IMR-90 (cell line): ENCODE data around the gene EPHB1. TPM values are rescaled to one million over a fixed set of nuclear protein-coding genes. Genes with fewer than 3 reads are reported as not detected.

Source experiments
- ATAC-seq: fragments of 200-7000 bp; cut with Tn5 transposase; 2 replicates; pipeline ENCODE4 v1.9.1; 2020; ENCODE audit warnings: low read depth, mild to moderate bottlenecking, moderate library complexity
- BruUV-seq: library from RNA; stranded (reverse); fragments of 400-500 nt; replicated peaks from 2 replicates; lab custom pipeline; 2021; lab: Mats Ljungman, UMichigan
- CTCF ChIA-PET: fragments of 300-600 bp; formaldehyde crosslinking; extraction: SDS; loops from one replicate; lab custom pipeline; 2021; ENCODE audit warnings: antibody characterized with exemption; lab: Yijun Ruan, JAX
- POLR2A ChIA-PET: fragments of 300-600 bp; sonication (Branson Sonifier 250); formaldehyde crosslinking; loops from one replicate; lab custom pipeline; 2022; ENCODE audit warnings: antibody characterized with exemption; ENCODE audit not compliant: unreplicated experiment; lab: Charles Lee
- DNase-seq: peaks from one replicate; pipeline ENCODE4 v3.0.0; 2013
- H2AFZ ChIP-seq: replicated peaks from 2 replicates; pipeline ENCODE3; 2013; ENCODE audit warnings: low read length, mild to moderate bottlenecking; ENCODE audit not compliant: poor library complexity
- H2AK5ac ChIP-seq: 2 replicates; pipeline ENCODE4 v1.6.1; 2013; ENCODE audit warnings: low read depth, low read length, inconsistent platforms
- H2AK9ac ChIP-seq: replicated peaks from 2 replicates; pipeline ENCODE3; 2013; ENCODE audit warnings: mild to moderate bottlenecking, low read depth, low read length, moderate library complexity; ENCODE audit not compliant: poor library complexity
- H2BK120ac ChIP-seq: 2 replicates; pipeline ENCODE4 v1.6.1; 2013; ENCODE audit warnings: low read depth, low read length, inconsistent platforms
- H2BK15ac ChIP-seq: 3 replicates; pipeline ENCODE4 v1.6.1; 2013; ENCODE audit warnings: low read depth, low read length, inconsistent platforms
- H2BK20ac ChIP-seq: 2 replicates; pipeline ENCODE4 v1.6.1; 2013; ENCODE audit warnings: low read depth, mild to moderate bottlenecking, inconsistent platforms, low read length, moderate library complexity
- H2BK5ac ChIP-seq: 2 replicates; pipeline ENCODE4 v1.6.1; 2013; ENCODE audit warnings: mild to moderate bottlenecking, low read depth, low read length, inconsistent platforms; ENCODE audit not compliant: poor library complexity, severe bottlenecking
- H3K14ac ChIP-seq: replicated peaks from 2 replicates; pipeline ENCODE4 v1.6.1; 2013; ENCODE audit warnings: low read depth, low read length, inconsistent platforms
- H3K18ac ChIP-seq: 2 replicates; pipeline ENCODE4 v1.6.1; 2013; ENCODE audit warnings: low read depth, low read length, control low read depth
- H3K23ac ChIP-seq: 2 replicates; pipeline ENCODE4 v1.6.1; 2013; ENCODE audit warnings: low read depth, low read length, inconsistent platforms
- H3K27ac ChIP-seq: 2 replicates; pipeline ENCODE4 v1.5.1; 2013; ENCODE audit warnings: mild to moderate bottlenecking, control low read depth, low read length; ENCODE audit not compliant: insufficient read depth
- H3K27me3 ChIP-seq: 2 replicates; pipeline ENCODE4 v1.6.1; 2013; ENCODE audit warnings: low read length; ENCODE audit not compliant: control insufficient read depth, insufficient read depth
- H3K36me3 ChIP-seq: 2 replicates; pipeline ENCODE4 v1.6.1; 2013; ENCODE audit warnings: low read length, mixed read lengths; ENCODE audit not compliant: control insufficient read depth, insufficient read depth
- H3K4ac ChIP-seq: 2 replicates; pipeline ENCODE4 v1.6.1; 2013; ENCODE audit warnings: low read depth, low read length, inconsistent platforms
- H3K4me1 ChIP-seq: 2 replicates; pipeline ENCODE4 v1.6.1; 2013; ENCODE audit warnings: low read length, mixed read lengths; ENCODE audit not compliant: control insufficient read depth, insufficient read depth
- H3K4me2 ChIP-seq: 2 replicates; pipeline ENCODE4 v1.6.1; 2013; ENCODE audit warnings: low read depth, mild to moderate bottlenecking, control low read depth, low read length, moderate library complexity
- H3K4me3 ChIP-seq: 2 replicates; pipeline ENCODE4 v1.5.1; 2013; ENCODE audit warnings: low read depth, mild to moderate bottlenecking, control low read depth, low read length, moderate library complexity; ENCODE audit not compliant: insufficient read depth
- H3K56ac ChIP-seq: 2 replicates; pipeline ENCODE4 v1.6.1; 2013; ENCODE audit warnings: low read length, inconsistent platforms; ENCODE audit not compliant: insufficient read depth; ENCODE audit errors: extremely low read depth
- H3K79me1 ChIP-seq, 2 experiments: 2 replicates each; pipeline ENCODE4 v1.6.1; 2013; ENCODE audit warnings: low read length in 2 of 2, inconsistent platforms in 1 of 2, low read depth in 1 of 2
- H3K9ac ChIP-seq: 2 replicates; pipeline ENCODE4 v1.6.1; 2013; ENCODE audit warnings: low read depth, low read length, control low read depth
- H3K9me1 ChIP-seq: 2 replicates; pipeline ENCODE4 v1.6.1; 2013; ENCODE audit warnings: low read length, inconsistent platforms; ENCODE audit not compliant: insufficient read depth
- H3K9me3 ChIP-seq: 2 replicates; pipeline ENCODE4 v1.6.1; 2013; ENCODE audit warnings: low read length; ENCODE audit not compliant: control insufficient read depth, insufficient read depth
- H4K20me1 ChIP-seq: 2 replicates; pipeline ENCODE4 v1.6.1; 2013; ENCODE audit warnings: low read length, inconsistent platforms; ENCODE audit not compliant: insufficient read depth
- H4K5ac ChIP-seq: 2 replicates; pipeline ENCODE4 v1.6.1; 2013; ENCODE audit warnings: mild to moderate bottlenecking, low read depth, low read length, control low read depth
- H4K8ac ChIP-seq, 2 experiments: 2 replicates each; pipeline ENCODE4 v1.6.1; 2013; ENCODE audit warnings: low read depth in 2 of 2, low read length in 2 of 2, control low read depth in 1 of 2, inconsistent platforms in 1 of 2
- H4K91ac ChIP-seq: 2 replicates; pipeline ENCODE4 v1.6.1; 2013; ENCODE audit warnings: low read depth, low read length, inconsistent platforms; ENCODE audit not compliant: insufficient read depth
- BHLHE40 ChIP-seq: fragments of 150-350 bp; IDR thresholded peaks from 2 replicates; pipeline ENCODE4 v1.6.1; 2016; ENCODE audit warnings: mild to moderate bottlenecking, low read depth, low read length
- CHD1 ChIP-seq: IDR thresholded peaks from 2 replicates; pipeline ENCODE4 v1.6.1; 2012; ENCODE audit warnings: low read depth, low read length, improper control_type of control experiment
- ELK1 ChIP-seq: fragments of 150-350 bp; IDR thresholded peaks from 2 replicates; pipeline ENCODE4 v1.6.1; 2016; ENCODE audit warnings: low read depth, mild to moderate bottlenecking, low read length, moderate library complexity, borderline replicate concordance
- MAZ ChIP-seq: IDR thresholded peaks from 2 replicates; pipeline ENCODE4 v1.6.1; 2012; ENCODE audit warnings: low read depth, mild to moderate bottlenecking, low read length, improper control_type of control experiment, moderate library complexity, borderline replicate concordance
- MXI1 ChIP-seq: IDR thresholded peaks from 2 replicates; pipeline ENCODE4 v1.6.1; 2012; ENCODE audit warnings: low read depth, mild to moderate bottlenecking, low read length, moderate library complexity, borderline replicate concordance
- NFE2L2 ChIP-seq: fragments of 150-350 bp; IDR thresholded peaks from 2 replicates; pipeline ENCODE4 v1.6.1; 2016; ENCODE audit warnings: low read depth, mild to moderate bottlenecking, low read length
- POLR2A ChIP-seq: IDR thresholded peaks from 2 replicates; pipeline ENCODE4 v1.6.1; 2012; ENCODE audit warnings: mild to moderate bottlenecking, low read depth, low read length
- RFX5 ChIP-seq: IDR thresholded peaks from 2 replicates; pipeline ENCODE4 v1.8.0; 2012; ENCODE audit warnings: low read depth, mild to moderate bottlenecking, low read length, moderate library complexity
- USF2 ChIP-seq: fragments of 150-350 bp; IDR thresholded peaks from 2 replicates; pipeline ENCODE4 v1.6.1; 2017; ENCODE audit warnings: mild to moderate bottlenecking, antibody characterized with exemption, low read length, low read depth
- WGBS, 2 experiments: methylation state at CpG; one replicate each; pipeline versions ENCODE4 v1.1.5 to v1.1.7; 2013; ENCODE audit warnings: missing lambda C conversion rate in 2 of 2; ENCODE audit not compliant: insufficient read length in 1 of 2; ENCODE audit errors: extremely low coverage in 2 of 2; 5-methylcytosine and 5-hydroxymethylcytosine counted together
- dilution Hi-C: fragments of 300-500 bp; cut with HindIII; formaldehyde crosslinking; loops from one replicate; pipeline ENCODE4 v1.14.3; 2018; ENCODE audit warnings: low sequenced_read_pairs; ENCODE audit not compliant: unreplicated experiment
- in situ Hi-C: fragments of 300-500 bp; cut with MboI; formaldehyde crosslinking; loops from 3 replicates; pipeline ENCODE4 v1.14.3; 2019; ENCODE audit warnings: low sequenced_read_pairs, inconsistent platforms, mixed read lengths
- intact Hi-C: fragments of 100-400 bp; cut with micrococcal nuclease; formaldehyde crosslinking; loops from 2 replicates; pipeline ENCODE4 v1.10.0; 2022
- polyA plus RNA-seq, 3 experiments: library from polyadenylated mRNA; depleted of rRNA; stranded (reverse); fragments of >200 nt; gene quantifications; 2 replicates each; pipeline ENCODE4 v1.2.3, GENCODE V29; 2012; ENCODE audit warnings: low replicate concordance in 1 of 3
- total RNA-seq: library from RNA; depleted of rRNA; stranded (reverse); fragments of >200 nt; gene quantifications from 2 replicates; pipeline ENCODE4 v1.2.3, GENCODE V29; 2012
- TF ChIP-seq, protein P1 (sequence below): conservative IDR thresholded peaks from 2 replicates; pipeline ENCODE4 v1.5.1; 2012; ENCODE audit warnings: mild to moderate bottlenecking, low read depth, low read length, improper control_type of control experiment

EPHB1 gene
- total and polyA plus RNA-seq, 2 of the 4 experiments (the other 2 are of a cell fraction): 0.17 to 0.36 TPM

DNA sequence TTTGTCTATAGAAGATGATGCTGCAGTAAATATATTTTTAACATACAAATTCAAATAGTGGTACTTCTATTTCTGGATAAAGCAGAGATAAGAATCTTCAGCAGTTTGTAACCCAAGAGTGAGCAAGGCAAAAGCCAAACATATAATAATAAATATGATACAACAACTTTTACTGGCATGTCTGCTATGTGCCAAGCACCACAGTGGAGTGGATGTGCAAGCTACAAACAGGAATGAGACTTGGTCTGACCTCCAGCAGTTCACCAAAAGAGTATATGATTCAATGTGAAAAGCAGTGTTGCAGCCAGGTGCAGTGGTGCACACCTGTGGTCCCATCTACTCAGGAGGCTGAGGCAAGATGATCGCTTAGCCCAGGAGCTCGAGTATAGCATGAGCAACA lies 395.6 kb downstream of the EPHB1 start:
- in situ Hi-C loops: no loop called here
- H3K56ac ChIP-seq: no peak overlapping the region
- no peaks in the 10 kb centered on the region for H4K20me1 ChIP-seq
- H3K36me3 ChIP-seq: no peaks in the 10 kb centered on the region
- intact Hi-C loops: no loop called here
- H3K4ac ChIP-seq: no peak overlapping the region
- H3K14ac ChIP-seq: no peak overlapping the region
- H4K8ac ChIP-seq: no peak overlapping the region
- no peak overlapping the region for H3K18ac ChIP-seq
- H3K4me2 ChIP-seq: no peak overlapping the region
- H2AK5ac ChIP-seq: no peak overlapping the region
- H3K4me3 ChIP-seq: no peak overlapping the region
- TF ChIP-seq MAZ (no peak), ELK1 (no peak), NFE2L2 (no peak), CHD1 (no peak), MXI1 (no peak), RFX5 (no peak), POLR2A (no peak), BHLHE40 (no peak), USF2 (no peak)
- TF ChIP-seq, protein P1, sequence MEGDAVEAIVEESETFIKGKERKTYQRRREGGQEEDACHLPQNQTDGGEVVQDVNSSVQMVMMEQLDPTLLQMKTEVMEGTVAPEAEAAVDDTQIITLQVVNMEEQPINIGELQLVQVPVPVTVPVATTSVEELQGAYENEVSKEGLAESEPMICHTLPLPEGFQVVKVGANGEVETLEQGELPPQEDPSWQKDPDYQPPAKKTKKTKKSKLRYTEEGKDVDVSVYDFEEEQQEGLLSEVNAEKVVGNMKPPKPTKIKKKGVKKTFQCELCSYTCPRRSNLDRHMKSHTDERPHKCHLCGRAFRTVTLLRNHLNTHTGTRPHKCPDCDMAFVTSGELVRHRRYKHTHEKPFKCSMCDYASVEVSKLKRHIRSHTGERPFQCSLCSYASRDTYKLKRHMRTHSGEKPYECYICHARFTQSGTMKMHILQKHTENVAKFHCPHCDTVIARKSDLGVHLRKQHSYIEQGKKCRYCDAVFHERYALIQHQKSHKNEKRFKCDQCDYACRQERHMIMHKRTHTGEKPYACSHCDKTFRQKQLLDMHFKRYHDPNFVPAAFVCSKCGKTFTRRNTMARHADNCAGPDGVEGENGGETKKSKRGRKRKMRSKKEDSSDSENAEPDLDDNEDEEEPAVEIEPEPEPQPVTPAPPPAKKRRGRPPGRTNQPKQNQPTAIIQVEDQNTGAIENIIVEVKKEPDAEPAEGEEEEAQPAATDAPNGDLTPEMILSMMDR: no peak
- no peak overlapping the region for H2BK5ac ChIP-seq
- H3K9me3 ChIP-seq: peaks cover 5% of the 10 kb centered on the region; the same call in 1 of the 2 replicates
- no peak overlapping the region for H4K91ac ChIP-seq
- no peak overlapping the region for H2BK20ac ChIP-seq
- no peak overlapping the region for H2AK9ac ChIP-seq
- H3K9ac ChIP-seq: no peak overlapping the region
- no CpG with 5 or more reads among the region's 2 CpGs for WGBS, 2 experiments
- no peak for ATAC-seq
- ChIA-PET CTCF (interaction anchor here (1.4 kb wide), 1 partner anchor 41 kb away, joined by 3 read pairs; no protein-coding TSS in a partner anchor), POLR2A (no interaction called here)
- no peaks in the 10 kb centered on the region for H3K9me1 ChIP-seq
- H3K23ac ChIP-seq: no peak overlapping the region
- H3K27ac ChIP-seq: no peak overlapping the region
- H3K79me1 ChIP-seq: no peaks in the 10 kb centered on the region
- no peak overlapping the region for H2BK120ac ChIP-seq
- H2AFZ ChIP-seq: no peak overlapping the region
- H3K4me1 ChIP-seq: no peaks in the 10 kb centered on the region
- dilution Hi-C loops: no loop called here
- no TSS peak for BruUV-seq
- no peak overlapping the region for H4K5ac ChIP-seq
- no peak overlapping the region for H2BK15ac ChIP-seq
- no peaks in the 10 kb centered on the region for H3K27me3 ChIP-seq
- DNase-seq: no peak
